ENCODE results near the gene ANKRD30A. TPM values are rescaled to one million over a fixed set of nuclear protein-coding genes. Genes with fewer than 3 reads are reported as not detected.

Gene ANKRD30A
- total RNA-seq, 1 experiment from 2014 or later: 0.15 TPM

- intact Hi-C loops (cut with micrococcal nuclease): no loop called here
- H3K36me3 ChIP-seq (ENCODE audit: low read depth, low read length): no peaks in the 10 kb centered on the region
- no peak for ATAC-seq
- POLR2A ChIA-PET (ENCODE audit: unreplicated experiment): interaction anchor here (0.7 kb wide), 1 partner anchor 50 kb away, joined by 5 read pairs; no protein-coding TSS in a partner anchor
- H4K20me1 ChIP-seq (ENCODE audit: low read length): no peaks in the 10 kb centered on the region
- TF ChIP-seq EZH2phosphoT487 (IDR thresholded peaks at IDR 0.05; ENCODE audit: borderline replicate concordance, low read length) (no peak), EZH2 (IDR thresholded peaks at IDR 0.05; ENCODE audit: low read length, unreplicated experiment) (no peak)
- TF ChIP-seq, protein P1, sequence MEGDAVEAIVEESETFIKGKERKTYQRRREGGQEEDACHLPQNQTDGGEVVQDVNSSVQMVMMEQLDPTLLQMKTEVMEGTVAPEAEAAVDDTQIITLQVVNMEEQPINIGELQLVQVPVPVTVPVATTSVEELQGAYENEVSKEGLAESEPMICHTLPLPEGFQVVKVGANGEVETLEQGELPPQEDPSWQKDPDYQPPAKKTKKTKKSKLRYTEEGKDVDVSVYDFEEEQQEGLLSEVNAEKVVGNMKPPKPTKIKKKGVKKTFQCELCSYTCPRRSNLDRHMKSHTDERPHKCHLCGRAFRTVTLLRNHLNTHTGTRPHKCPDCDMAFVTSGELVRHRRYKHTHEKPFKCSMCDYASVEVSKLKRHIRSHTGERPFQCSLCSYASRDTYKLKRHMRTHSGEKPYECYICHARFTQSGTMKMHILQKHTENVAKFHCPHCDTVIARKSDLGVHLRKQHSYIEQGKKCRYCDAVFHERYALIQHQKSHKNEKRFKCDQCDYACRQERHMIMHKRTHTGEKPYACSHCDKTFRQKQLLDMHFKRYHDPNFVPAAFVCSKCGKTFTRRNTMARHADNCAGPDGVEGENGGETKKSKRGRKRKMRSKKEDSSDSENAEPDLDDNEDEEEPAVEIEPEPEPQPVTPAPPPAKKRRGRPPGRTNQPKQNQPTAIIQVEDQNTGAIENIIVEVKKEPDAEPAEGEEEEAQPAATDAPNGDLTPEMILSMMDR (conservative IDR thresholded peaks at IDR 0.05; ENCODE audit: low read depth, low read length): no peak
- no peaks in the 10 kb centered on the region for H3K4me1 ChIP-seq (ENCODE audit: insufficient read depth, low read length)
- no peak for DNase-seq
- H3K27ac ChIP-seq (ENCODE audit: low read length): no peak overlapping the region
- H3K4me3 ChIP-seq (ENCODE audit: low read length): no peak overlapping the region
- CTCF ChIA-PET: no interaction called here
- H3K9ac ChIP-seq (ENCODE audit: low read length): no peak overlapping the region
- no peaks in the 10 kb centered on the region for H3F3A ChIP-seq (ENCODE audit: low read length, unreplicated experiment)
- H3K79me2 ChIP-seq (ENCODE audit: low read length): no peaks in the 10 kb centered on the region
- H3K27me3 ChIP-seq (ENCODE audit: low read length): peaks cover 7% of the 10 kb centered on the region; the same call in 1 of the 2 replicates
- no TSS peak for BruUV-seq (replicated peaks)
- no peak overlapping the region for H3K4me2 ChIP-seq (ENCODE audit: low read length)
- H2AFZ ChIP-seq (ENCODE audit: low read length): no peak overlapping the region
- H3K9me3 ChIP-seq (ENCODE audit: low read length): 0 out of 2 replicates have a peak, but pooled peaks cover 3% of the 10 kb centered on the region
- H3K9me2 ChIP-seq (replicated peaks; ENCODE audit: low read length): no peaks in the 10 kb centered on the region
These were observed 275.8 kb downstream of the ANKRD30A start for GRCh38 chr10:37401225-37401624.

GRCh38 chr10:37403776-37404175, 278.4 kb downstream of the ANKRD30A start:
- ATAC-seq (peak; percentile 92), DNase-seq (peak; percentile 68)
- no peaks in the 10 kb centered on the region for H3K36me3 ChIP-seq (ENCODE audit: low read depth, low read length)
- CTCF ChIA-PET: no interaction called here
- TF ChIP-seq EZH2phosphoT487 (IDR thresholded peaks at IDR 0.05; ENCODE audit: borderline replicate concordance, low read length) (no peak), EZH2 (IDR thresholded peaks at IDR 0.05; ENCODE audit: low read length, unreplicated experiment) (no peak)
- TF ChIP-seq, protein P1 (conservative IDR thresholded peaks at IDR 0.05; ENCODE audit: low read depth, low read length): no peak
- H3K4me1 ChIP-seq (ENCODE audit: insufficient read depth, low read length): no peaks in the 10 kb centered on the region
- no peaks in the 10 kb centered on the region for H3K27me3 ChIP-seq (ENCODE audit: low read length)
- H3K9me2 ChIP-seq (replicated peaks; ENCODE audit: low read length): no peaks in the 10 kb centered on the region
- no TSS peak for BruUV-seq (replicated peaks)
- no peaks in the 10 kb centered on the region for H3K79me2 ChIP-seq (ENCODE audit: low read length)
- intact Hi-C loops (cut with micrococcal nuclease): no loop called here
- 0 out of 2 replicates have a peak, but pooled peaks cover 3% of the 10 kb centered on the region for H3K9me3 ChIP-seq (ENCODE audit: low read length)
- H2AFZ ChIP-seq (ENCODE audit: low read length): no peak overlapping the region
- POLR2A ChIA-PET (ENCODE audit: unreplicated experiment): no interaction called here
- H4K20me1 ChIP-seq (ENCODE audit: low read length): no peaks in the 10 kb centered on the region
- no peak overlapping the region for H3K27ac ChIP-seq (ENCODE audit: low read length)
- no peak overlapping the region for H3K4me2 ChIP-seq (ENCODE audit: low read length)
- H3K4me3 ChIP-seq (ENCODE audit: low read length): no peak overlapping the region
- no peaks in the 10 kb centered on the region for H3F3A ChIP-seq (ENCODE audit: low read length, unreplicated experiment)
- no peak overlapping the region for H3K9ac ChIP-seq (ENCODE audit: low read length)
